GM23248 (cell line): ENCODE measurements around the gene TMIE.

ENCODE experiments used
- EZH2 ChIP-seq: fragments of 200-600 bp; sonication (generic); IDR thresholded peaks from 2 replicates; pipeline ENCODE4 v1.6.1; 2018; ENCODE audit warnings: antibody characterized with exemption, mild to moderate bottlenecking; ENCODE audit not compliant: insufficient read depth, poor library complexity, severe bottlenecking
- EZH2phosphoT487 ChIP-seq: fragments of 200-600 bp; sonication (generic); IDR thresholded peaks from 2 replicates; pipeline ENCODE4 v1.6.1; 2018; ENCODE audit warnings: antibody characterized with exemption, moderate library complexity, mild to moderate bottlenecking, low read depth; ENCODE audit not compliant: insufficient read depth

- TF ChIP-seq EZH2phosphoT487, result no peak
- no peak for TF ChIP-seq EZH2
Measured at GRCh38 chr3:46664971-46665762, 36.0 kb upstream of the TMIE start.
